Fibroblast of upper back skin (primary cell): Measurements from ENCODE around the gene SEZ6L.

Source experiments
- DNase-seq: peaks from one replicate; pipeline ENCODE4 v3.0.0-alpha.2; 2013

Gene SEZ6L

GRCh38 chr22:26246552-26246951 lies 77.3 kb downstream of the SEZ6L start:
- DNase-seq = no peak

- DNase-seq = no peak
Observed at GRCh38 chr22:26251869-26252268, 82.6 kb downstream of the SEZ6L start.

- peak; percentile 20 for DNase-seq
Observed at GRCh38 chr22:26259510-26259909, 90.2 kb downstream of the SEZ6L start.

- DNase-seq = no peak
Observed at GRCh38 chr22:26264162-26264561, 94.9 kb downstream of the SEZ6L start.

- no peak for DNase-seq
Observed at GRCh38 chr22:26265281-26265680, 96.0 kb downstream of the SEZ6L start.

GRCh38 chr22:26265909-26266308 lies 96.6 kb downstream of the SEZ6L start:
- no peak for DNase-seq

- DNase-seq = no peak
Observed at GRCh38 chr22:26267856-26268255, 98.6 kb downstream of the SEZ6L start.

- DNase-seq = no peak
Observed at GRCh38 chr22:26269572-26269971, 100.3 kb downstream of the SEZ6L start.

GRCh38 chr22:26271427-26271826 lies 102.2 kb downstream of the SEZ6L start:
- no peak for DNase-seq

- DNase-seq = no peak
Observed at GRCh38 chr22:26273011-26273675, 103.9 kb downstream of the SEZ6L start.

- no peak for DNase-seq
Observed at GRCh38 chr22:26276529-26277160, 107.4 kb downstream of the SEZ6L start.

- DNase-seq = no peak
Observed at GRCh38 chr22:26281941-26282340, 112.7 kb downstream of the SEZ6L start.

- no peak for DNase-seq
Observed at GRCh38 chr22:26283330-26283729, 114.1 kb downstream of the SEZ6L start.

- no peak for DNase-seq
Observed at GRCh38 chr22:26285632-26286031, 116.4 kb downstream of the SEZ6L start.

GRCh38 chr22:26286091-26286820 lies 117.0 kb downstream of the SEZ6L start:
- no peak for DNase-seq

GRCh38 chr22:26287382-26288225 lies 118.3 kb downstream of the SEZ6L start:
- DNase-seq = no peak

GRCh38 chr22:26289611-26290101 lies 120.4 kb downstream of the SEZ6L start:
- no peak for DNase-seq

GRCh38 chr22:26291940-26292666 lies 122.8 kb downstream of the SEZ6L start:
- DNase-seq = no peak

- DNase-seq = no peak
Observed at GRCh38 chr22:26292667-26292995, 123.4 kb downstream of the SEZ6L start.

GRCh38 chr22:26295563-26296126 lies 126.4 kb downstream of the SEZ6L start:
- peak; percentile 7 for DNase-seq

- DNase-seq = no peak
Observed at GRCh38 chr22:26298605-26299310, 129.5 kb downstream of the SEZ6L start.
